HG03175 (cell line): ENCODE results near the gene SIM1.

Experiments used
- ATAC-seq: cut with Tn5 transposase; IDR thresholded peaks from one replicate; pipeline ENCODE4 v1.9.1; 2021; ENCODE audit warnings: mild to moderate bottlenecking, moderate library complexity; ENCODE audit not compliant: unreplicated experiment

Gene SIM1

GRCh38 chr6:100464903-100465700 is at the start of gene SIM1:
Gene SIM1 (minus strand): TSS chr6:100464921. CDS start chr6:100463468, 1,453 bp downstream.
- peak; percentile 57 for ATAC-seq

GRCh38 chr6:100512203-100512862 is 47.6 kb upstream of the SIM1 start:
- no peak for ATAC-seq

GRCh38 chr6:100509101-100509500 is 44.4 kb upstream of the SIM1 start:
- ATAC-seq, result no peak

GRCh38 chr6:100506651-100507050 is 41.9 kb upstream of the SIM1 start:
- ATAC-seq, result no peak

- no peak for ATAC-seq
Measured at GRCh38 chr6:100504786-100505737, 40.3 kb upstream of the SIM1 start.

GRCh38 chr6:100503043-100503705 is 38.5 kb upstream of the SIM1 start:
- ATAC-seq, result no peak

GRCh38 chr6:100493206-100493888 is 28.6 kb upstream of the SIM1 start:
- no peak for ATAC-seq

- ATAC-seq, result no peak
Measured at GRCh38 chr6:100491952-100492670, 27.4 kb upstream of the SIM1 start.

- no peak for ATAC-seq
Measured at GRCh38 chr6:100490065-100490464, 25.3 kb upstream of the SIM1 start.

GRCh38 chr6:100488244-100488643 is 23.5 kb upstream of the SIM1 start:
- no peak for ATAC-seq

- ATAC-seq, result no peak
Measured at GRCh38 chr6:100487638-100488037, 22.9 kb upstream of the SIM1 start.

- no peak for ATAC-seq
Measured at GRCh38 chr6:100485268-100485667, 20.5 kb upstream of the SIM1 start.

GRCh38 chr6:100484474-100484873 is 19.8 kb upstream of the SIM1 start:
- no peak for ATAC-seq

- no peak for ATAC-seq
Measured at GRCh38 chr6:100482698-100483097, 18.0 kb upstream of the SIM1 start.

- ATAC-seq, result peak; percentile 56
Measured at GRCh38 chr6:100479179-100480035, 14.7 kb upstream of the SIM1 start.

- ATAC-seq, result peak; percentile 59
Measured at GRCh38 chr6:100475554-100476320, 11.0 kb upstream of the SIM1 start.

GRCh38 chr6:100473182-100473581 is 8.5 kb upstream of the SIM1 start:
- no peak for ATAC-seq

GRCh38 chr6:100472674-100473073 is 8.0 kb upstream of the SIM1 start:
- ATAC-seq, result peak; percentile 90
